GM12878 (cell line): Measurements from ENCODE around the gene PRMT1. TPM values are rescaled to one million over a fixed set of nuclear protein-coding genes. Genes with fewer than 3 reads are reported as not detected.

Source experiments
- ATAC-seq: fragments of 200-7000 bp; cut with Tn5 transposase; 3 replicates; pipeline ENCODE4 v1.9.1; 2020; ENCODE audit warnings: mild to moderate bottlenecking, moderate library complexity
- BruUV-seq: library from RNA; stranded (reverse); fragments of 400-500 nt; replicated peaks from 2 replicates; lab custom pipeline; 2021; lab: Mats Ljungman, UMichigan
- CTCF ChIA-PET: fragments of 300-600 bp; sonication (Branson Sonifier 250); formaldehyde crosslinking; extraction: SDS; loops from one replicate; lab custom pipeline; 2021; ENCODE audit warnings: inconsistent platforms; lab: Yijun Ruan, JAX
- POLR2A ChIA-PET: fragments of 350-600 bp; formaldehyde crosslinking; extraction: SDS; loops from one replicate; lab custom pipeline; 2021; ENCODE audit warnings: inconsistent platforms; lab: Charles Lee
- RAD21 ChIA-PET: fragments of 300-600 bp; sonication (Branson Sonifier 250); formaldehyde crosslinking; loops from one replicate; lab custom pipeline; 2023; ENCODE audit warnings: antibody characterized with exemption; ENCODE audit not compliant: unreplicated experiment; lab: Charles Lee
- SMC1A ChIA-PET: fragments of 300-600 bp; sonication (Branson Sonifier 250); formaldehyde crosslinking; loops from one replicate; lab custom pipeline; 2023; ENCODE audit not compliant: unreplicated experiment, uncharacterized antibody; lab: Charles Lee
- DNase-seq: peaks from one replicate; pipeline ENCODE4 v3.0.0-alpha.2; 2011; ENCODE audit warnings: low read depth, low spot score
- FAIRE-seq: peaks from 3 replicates; lab custom pipeline; 2011; peaks lifted over from hg19 to GRCh38; lab: Jason Lieb, UNC
- H2AFZ ChIP-seq: 2 replicates; pipeline ENCODE4 v1.6.0; 2011; ENCODE audit warnings: low read depth, low read length, control low read depth; ENCODE audit not compliant: control insufficient read depth
- H3K27ac ChIP-seq: 2 replicates; pipeline ENCODE4 v1.5.1; 2011; ENCODE audit warnings: control low read depth; ENCODE audit not compliant: control insufficient read depth, insufficient read depth
- H3K27me3 ChIP-seq, 2 experiments: replicated peaks in 1 of 2; 2 replicates each; pipeline versions ENCODE4 v1.6.0 to v1.6.1; 2011; ENCODE audit warnings: low read length in 1 of 2; ENCODE audit not compliant: control insufficient read depth in 2 of 2, insufficient read depth in 2 of 2
- H3K36me3 ChIP-seq, 2 experiments: 2 replicates each; pipeline ENCODE4 v1.5.1; 2011; ENCODE audit warnings: low read length in 1 of 2; ENCODE audit not compliant: control insufficient read depth in 2 of 2, insufficient read depth in 2 of 2
- H3K4me1 ChIP-seq: 2 replicates; pipeline ENCODE4 v1.6.1; 2011; ENCODE audit warnings: mild to moderate bottlenecking, low read length, moderate library complexity, mixed read lengths; ENCODE audit not compliant: control insufficient read depth, insufficient read depth
- H3K4me2 ChIP-seq: 2 replicates; pipeline ENCODE4 v1.6.0; 2011; ENCODE audit warnings: control low read depth; ENCODE audit not compliant: control insufficient read depth, insufficient read depth
- H3K4me3 ChIP-seq: fragments of 200-600 bp; sonication (generic); 2 replicates; pipeline ENCODE4 v1.5.1; 2016
- H3K79me2 ChIP-seq: 2 replicates; pipeline ENCODE4 v1.6.0; 2011; ENCODE audit warnings: low read length; ENCODE audit not compliant: control insufficient read depth, insufficient read depth
- H3K9ac ChIP-seq: 2 replicates; pipeline ENCODE4 v1.8.0; 2011; ENCODE audit warnings: low read length, control low read depth, mixed read lengths; ENCODE audit not compliant: control insufficient read depth, insufficient read depth
- H3K9me3 ChIP-seq: replicated peaks from 3 replicates; pipeline ENCODE4 v1.5.1; 2011; ENCODE audit warnings: mild to moderate bottlenecking, low read length; ENCODE audit not compliant: control insufficient read depth, insufficient read depth
- H4K20me1 ChIP-seq: 2 replicates; pipeline ENCODE4 v1.6.0; 2011; ENCODE audit not compliant: control insufficient read depth, insufficient read depth
- BACH1 ChIP-seq: fragments of 450-650 bp; IDR thresholded peaks from 2 replicates; pipeline ENCODE4 v1.6.1; 2017; ENCODE audit warnings: mild to moderate bottlenecking, borderline replicate concordance
- BHLHE40 ChIP-seq, 2 experiments: fragments of 450-650 bp in 1 of 2; IDR thresholded peaks; 2 replicates each; pipeline ENCODE4 v1.6.1; 2011 to 2017; ENCODE audit warnings: low read depth in 2 of 2, borderline replicate concordance in 1 of 2, improper control_type of control experiment in 1 of 2, low read length in 1 of 2, mild to moderate bottlenecking in 1 of 2
- CBFB ChIP-seq: IDR thresholded peaks from 2 replicates; pipeline ENCODE4 v1.6.1; 2016; ENCODE audit warnings: antibody characterized with exemption, low read depth
- CHD4 ChIP-seq: fragments of 200-600 bp; sonication (generic); IDR thresholded peaks from 2 replicates; pipeline ENCODE4 v1.6.1; 2016; ENCODE audit warnings: mild to moderate bottlenecking
- CUX1 ChIP-seq: IDR thresholded peaks from 2 replicates; pipeline ENCODE4 v1.6.1; 2012; ENCODE audit warnings: improper control_type of control experiment, low read depth, low read length; ENCODE audit not compliant: insufficient replicate concordance
- DPF2 ChIP-seq: fragments of 450-650 bp; IDR thresholded peaks from 2 replicates; pipeline ENCODE4 v1.6.1; 2017; ENCODE audit warnings: mild to moderate bottlenecking
- EP300 ChIP-seq, 2 experiments: fragments of 150-350 bp in 1 of 2; IDR thresholded peaks; 2 replicates each; pipeline ENCODE4 v1.6.1; 2011 to 2012; ENCODE audit warnings: low read depth in 2 of 2, low read length in 2 of 2, borderline replicate concordance in 1 of 2, improper control_type of control experiment in 1 of 2, inconsistent platforms in 1 of 2; ENCODE audit not compliant: control insufficient read depth in 1 of 2
- GATAD2B ChIP-seq: fragments of 450-650 bp; conservative IDR thresholded peaks from 2 replicates; pipeline ENCODE4 v1.6.1; 2017; ENCODE audit warnings: low read depth, mild to moderate bottlenecking, moderate library complexity
- IKZF2 ChIP-seq, 2 experiments: fragments of 450-650 bp; IDR thresholded peaks; 2 replicates each; pipeline ENCODE4 v1.6.1; 2017; ENCODE audit warnings: mild to moderate bottlenecking in 2 of 2, moderate library complexity in 2 of 2
- MEF2B ChIP-seq: fragments of 450-650 bp; IDR thresholded peaks from 2 replicates; pipeline ENCODE4 v1.6.1; 2018; ENCODE audit warnings: mild to moderate bottlenecking, moderate library complexity; ENCODE audit not compliant: partially characterized antibody, poor library complexity, severe bottlenecking
- NR2C2 ChIP-seq: IDR thresholded peaks from 2 replicates; pipeline ENCODE4 v1.6.1; 2011; ENCODE audit warnings: borderline replicate concordance, low read depth; ENCODE audit not compliant: control insufficient read depth, insufficient read length
- PAX8 ChIP-seq: fragments of 450-650 bp; IDR thresholded peaks from 2 replicates; pipeline ENCODE4 v1.6.1; 2017; ENCODE audit warnings: mild to moderate bottlenecking, moderate library complexity
- RAD51 ChIP-seq: fragments of 450-650 bp; IDR thresholded peaks from 2 replicates; pipeline ENCODE4 v1.6.1; 2016; ENCODE audit warnings: moderate library complexity, mild to moderate bottlenecking, inconsistent platforms
- RB1 ChIP-seq: fragments of 450-650 bp; formaldehyde crosslinking; IDR thresholded peaks from 2 replicates; pipeline ENCODE4 v1.6.1; 2017; ENCODE audit warnings: mild to moderate bottlenecking, borderline replicate concordance
- SMC3 ChIP-seq: IDR thresholded peaks from 2 replicates; pipeline ENCODE4 v1.6.1; 2011; ENCODE audit warnings: low read length, improper control_type of control experiment, borderline replicate concordance
- USF1 ChIP-seq: IDR thresholded peaks from 2 replicates; pipeline ENCODE4 v1.6.1; 2011; ENCODE audit warnings: borderline replicate concordance, low read depth, mild to moderate bottlenecking, moderate library complexity, mixed read lengths, low read length; ENCODE audit not compliant: insufficient read depth; ENCODE audit errors: extremely low read length
- ZNF622 ChIP-seq: fragments of 450-650 bp; IDR thresholded peaks from 2 replicates; pipeline ENCODE4 v1.6.1; 2017; ENCODE audit warnings: mild to moderate bottlenecking, inconsistent platforms
- WGBS: methylation state at CpG from one replicate; pipeline ENCODE4 v1.1.6; 2016; ENCODE audit warnings: low lambda C conversion rate; ENCODE audit not compliant: insufficient replicate concordance, insufficient coverage; ENCODE audit errors: missing lambda C conversion rate; 5-methylcytosine and 5-hydroxymethylcytosine counted together
- in situ Hi-C: fragments of 300-500 bp; cut with MboI; formaldehyde crosslinking; loops from 9 replicates; pipeline ENCODE4 v1.14.3; 2018; ENCODE audit warnings: mixed read lengths
- intact Hi-C: fragments of 100-400 bp; cut with micrococcal nuclease; formaldehyde crosslinking; loops from one replicate; pipeline ENCODE4 v1.14.2; 2022; ENCODE audit not compliant: unreplicated experiment
- polyA plus RNA-seq, 11 experiments: library from polyadenylated mRNA; depleted of rRNA in 4 of 11; unstranded in 6 of 11; stranded (reverse) in 5 of 11; fragments of >200 nt; fragmentation: Nextera tagmentation in 4 of 11; fragmentation: Illumina TruSeq in 1 of 11; extraction: Ambion mirVana in 4 of 11; extraction: Trizol in 1 of 11; gene quantifications; 1 replicate in 1 of 11; 2 replicates in 10 of 11; pipeline versions ENCODE4 v1.2.1 to v1.2.3, GENCODE V29; 2011 to 2016; ENCODE audit warnings: inconsistent platforms in 2 of 11, missing spikeins in 2 of 11, low read depth in 1 of 11
- total RNA-seq, 4 experiments: library from RNA; depleted of rRNA in 3 of 4; stranded (reverse); fragments of >200 nt in 3 of 4; fragmentation: Illumina TruSeq in 1 of 4; extraction: Trizol in 1 of 4; gene quantifications; 2 replicates each; pipeline versions ENCODE4 v1.2.1 to v1.2.3, GENCODE V29; 2013 to 2021

Gene PRMT1
- total and polyA plus RNA-seq, 10 of the 15 experiments (the other 5 are each of a cell fraction or from before 2014, with no cell fraction given), result 19.9 to 667 (median 444) TPM

GRCh38 chr19:49639401-49640112 lies 37.5 kb upstream of the PRMT1 start:
- H3K9me3 ChIP-seq, result no peaks in the 10 kb centered on the region
- peaks cover 33% of the 10 kb centered on the region for H3K79me2 ChIP-seq
- H4K20me1 ChIP-seq, result no peaks in the 10 kb centered on the region
- H3K4me2 ChIP-seq, result peak overlapping the region; percentile 83
- H3K36me3 ChIP-seq, result no peaks in the 10 kb centered on the region
- CTCF ChIA-PET, result interaction anchor here (0.6 to 5.1 kb wide), 13 partner anchors 9 to 150 kb away, joined by 3 to 130 read pairs (median 4); partner anchors contain the start of gene PRMT1
- intact Hi-C loops (loop anchor here (1.0 to 5.0 kb wide), 3 partner anchors 37 to 143 kb away; partner anchors contain the start of genes PRR12 and RPS11), in situ Hi-C loops (no loop called here)
- SMC1A ChIA-PET, result interaction anchor here (1.0 to 1.6 kb wide), 10 partner anchors 25 to 70 kb away, joined by 4 to 15 read pairs (median 6); partner anchors contain the start of genes BCL2L12, IRF3, NOSIP and PRMT1
- no peak for DNase-seq
- 4% methylated on average over 18 of the region's 31 CpGs for WGBS
- no peak for ATAC-seq
- RAD21 ChIA-PET, result interaction anchor here (0.5 to 5.1 kb wide), 20 partner anchors 9 to 693 kb away, joined by 3 to 131 read pairs (median 4); partner anchors contain the start of genes AP2A1, BCL2L12, IRF3 and NOSIP
- peak overlapping the region; percentile 64 for H3K4me3 ChIP-seq
- no peak for FAIRE-seq
- BruUV-seq, result no TSS peak
- peak overlapping the region; percentile 63 for H3K9ac ChIP-seq
- H3K27ac ChIP-seq, result no peak overlapping the region
- H2AFZ ChIP-seq, result peak overlapping the region; percentile 63
- no peaks in the 10 kb centered on the region for H3K27me3 ChIP-seq
- peaks cover 18% of the 10 kb centered on the region for H3K4me1 ChIP-seq
- POLR2A ChIA-PET, result interaction anchor here (0.6 to 6.5 kb wide), 21 partner anchors 9 to 306 kb away, joined by 3 to 200 read pairs (median 5); partner anchors contain the start of genes AKT1S1, ATF5, BCL2L12 and FUZ
- TF ChIP-seq GATAD2B (peak; percentile 45; the same call in 1 of the 2 replicates), USF1 (no peak), PAX8 (no peak), IKZF2 (IDR thresholded peaks at IDR 0.05) (no peak), EP300 (IDR thresholded peaks at IDR 0.05; ENCODE audit: borderline replicate concordance in 1 of 2, control insufficient read depth in 1 of 2, low read depth in 2 of 2, low read length in 2 of 2) (no peak), SMC3 (no peak), NR2C2 (no peak), DPF2 (0 out of 2 replicates have a peak, but pooled peaks have one; percentile 23), BHLHE40 (IDR thresholded peaks at IDR 0.05; ENCODE audit: borderline replicate concordance in 1 of 2, low read depth in 2 of 2, low read length in 1 of 2) (no peak), CBFB (no peak), CUX1 (no peak), RB1 (no peak), MEF2B (peak; percentile 61), BACH1 (peak; percentile 37; the same call in 1 of the 2 replicates), ZNF622 (no peak), RAD51 (no peak), CHD4 (no peak)
